ENCODE data around the gene DDX1.

Gene DDX1

GRCh38 chr2:15665943-15666460 lies 74.3 kb downstream of the DDX1 start:
- TF ChIP-seq GATA2 (IDR thresholded peaks at IDR 0.05; ENCODE audit: low read depth, low read length) (no peak), GATA3 (IDR thresholded peaks at IDR 0.05; ENCODE audit: low read depth, low read length) (no peak)

GRCh38 chr2:15666861-15667808 lies 75.5 kb downstream of the DDX1 start:
- no peak for TF ChIP-seq GATA3 (IDR thresholded peaks at IDR 0.05; ENCODE audit: low read depth, low read length)
- no peak for TF ChIP-seq GATA2 (IDR thresholded peaks at IDR 0.05; ENCODE audit: low read depth, low read length)

- TF ChIP-seq GATA2 (IDR thresholded peaks at IDR 0.05; ENCODE audit: low read depth, low read length), result no peak
- TF ChIP-seq GATA3 (IDR thresholded peaks at IDR 0.05; ENCODE audit: low read depth, low read length), result no peak
These were observed 76.3 kb downstream of the DDX1 start for GRCh38 chr2:15667809-15668556.

- TF ChIP-seq GATA2 (IDR thresholded peaks at IDR 0.05; ENCODE audit: low read depth, low read length), result no peak
- no peak for TF ChIP-seq GATA3 (IDR thresholded peaks at IDR 0.05; ENCODE audit: low read depth, low read length)
These were observed 77.1 kb downstream of the DDX1 start for GRCh38 chr2:15668611-15669305.

GRCh38 chr2:15669375-15669910 lies 77.8 kb downstream of the DDX1 start:
- TF ChIP-seq GATA2 (IDR thresholded peaks at IDR 0.05; ENCODE audit: low read depth, low read length), result no peak
- TF ChIP-seq GATA3 (IDR thresholded peaks at IDR 0.05; ENCODE audit: low read depth, low read length), result no peak

- TF ChIP-seq GATA3 (IDR thresholded peaks at IDR 0.05; ENCODE audit: low read depth, low read length) (no peak), GATA2 (IDR thresholded peaks at IDR 0.05; ENCODE audit: low read depth, low read length) (no peak)
These were observed 78.8 kb downstream of the DDX1 start for GRCh38 chr2:15670469-15670868.

GRCh38 chr2:15670981-15671380 lies 79.3 kb downstream of the DDX1 start:
- no peak for TF ChIP-seq GATA3 (IDR thresholded peaks at IDR 0.05; ENCODE audit: low read depth, low read length)
- no peak for TF ChIP-seq GATA2 (IDR thresholded peaks at IDR 0.05; ENCODE audit: low read depth, low read length)

GRCh38 chr2:15671409-15671808 lies 79.7 kb downstream of the DDX1 start:
- TF ChIP-seq GATA2 (IDR thresholded peaks at IDR 0.05; ENCODE audit: low read depth, low read length) (no peak), GATA3 (IDR thresholded peaks at IDR 0.05; ENCODE audit: low read depth, low read length) (no peak)

GRCh38 chr2:15671842-15672815 lies 80.5 kb downstream of the DDX1 start:
- TF ChIP-seq GATA2 (IDR thresholded peaks at IDR 0.05; ENCODE audit: low read depth, low read length), result no peak

GRCh38 chr2:15672961-15673918 lies 81.6 kb downstream of the DDX1 start:
- TF ChIP-seq GATA3 (IDR thresholded peaks at IDR 0.05; ENCODE audit: low read depth, low read length) (no peak), GATA2 (IDR thresholded peaks at IDR 0.05; ENCODE audit: low read depth, low read length) (no peak)

- TF ChIP-seq GATA3 (IDR thresholded peaks at IDR 0.05; ENCODE audit: low read depth, low read length), result no peak
- TF ChIP-seq GATA2 (IDR thresholded peaks at IDR 0.05; ENCODE audit: low read depth, low read length), result no peak
These were observed 82.4 kb downstream of the DDX1 start for GRCh38 chr2:15673919-15674636.

All from SH-SY5Y (cell line).